Epithelial cell of esophagus (primary cell): Measurements from ENCODE around the gene COMT.

ENCODE experiments used
- DNase-seq: peaks from one replicate; pipeline ENCODE4 v3.0.0; 2010; ENCODE audit warnings: low read depth
- H3K4me3 ChIP-seq: 2 replicates; pipeline ENCODE4 v1.5.1; 2011; ENCODE audit warnings: mild to moderate bottlenecking, low read length, control low read depth
- CTCF ChIP-seq: IDR thresholded peaks from 2 replicates; pipeline ENCODE4 v1.5.1; 2011; ENCODE audit warnings: low read depth, mild to moderate bottlenecking, low read length, control low read depth, inconsistent platforms; ENCODE audit not compliant: insufficient read depth; ENCODE audit errors: missing control alignments

Gene COMT

DNA sequence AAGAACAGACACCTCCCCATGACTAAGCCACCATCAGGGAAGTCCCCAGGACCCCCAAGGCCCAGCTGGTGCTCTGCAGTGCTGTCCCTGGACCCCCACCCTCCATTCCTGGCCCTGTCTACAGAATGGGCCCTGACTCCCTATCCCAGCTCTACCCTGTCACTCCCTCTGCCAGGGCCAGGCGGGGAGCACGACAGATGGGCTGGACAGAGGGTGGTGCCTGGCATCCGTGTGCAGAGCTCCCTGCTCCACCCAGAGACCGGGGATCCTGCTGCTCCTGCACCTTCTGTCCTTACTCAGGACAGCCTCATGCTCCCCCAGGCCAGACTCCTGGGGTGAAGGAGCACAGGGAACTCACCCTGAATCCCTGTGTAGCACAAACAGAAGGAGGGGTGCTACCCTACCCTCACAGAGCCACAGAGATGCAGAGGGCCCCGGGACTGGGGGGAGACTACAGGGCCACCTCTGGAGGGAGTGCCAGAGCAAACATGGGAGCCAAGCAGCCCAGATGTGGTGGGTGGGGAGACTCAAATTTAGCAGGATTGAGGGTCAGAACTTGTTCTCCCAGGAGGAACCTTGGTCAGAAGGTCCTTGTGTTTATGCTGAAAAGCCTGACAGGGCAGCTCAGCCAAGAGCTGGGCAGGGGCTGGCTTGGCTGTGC, 73.1 kb downstream of the COMT start:
- TF ChIP-seq CTCF, result no peak
- DNase-seq, result no peak

GRCh38 chr22:20015187-20015625, 73.6 kb downstream of the COMT start:
- no peak for DNase-seq
- no peak overlapping the region for H3K4me3 ChIP-seq
- no peak for TF ChIP-seq CTCF

More for the DNA sequence above, 73.1 kb downstream of the COMT start:
- no peak overlapping the region for H3K4me3 ChIP-seq

DNA sequence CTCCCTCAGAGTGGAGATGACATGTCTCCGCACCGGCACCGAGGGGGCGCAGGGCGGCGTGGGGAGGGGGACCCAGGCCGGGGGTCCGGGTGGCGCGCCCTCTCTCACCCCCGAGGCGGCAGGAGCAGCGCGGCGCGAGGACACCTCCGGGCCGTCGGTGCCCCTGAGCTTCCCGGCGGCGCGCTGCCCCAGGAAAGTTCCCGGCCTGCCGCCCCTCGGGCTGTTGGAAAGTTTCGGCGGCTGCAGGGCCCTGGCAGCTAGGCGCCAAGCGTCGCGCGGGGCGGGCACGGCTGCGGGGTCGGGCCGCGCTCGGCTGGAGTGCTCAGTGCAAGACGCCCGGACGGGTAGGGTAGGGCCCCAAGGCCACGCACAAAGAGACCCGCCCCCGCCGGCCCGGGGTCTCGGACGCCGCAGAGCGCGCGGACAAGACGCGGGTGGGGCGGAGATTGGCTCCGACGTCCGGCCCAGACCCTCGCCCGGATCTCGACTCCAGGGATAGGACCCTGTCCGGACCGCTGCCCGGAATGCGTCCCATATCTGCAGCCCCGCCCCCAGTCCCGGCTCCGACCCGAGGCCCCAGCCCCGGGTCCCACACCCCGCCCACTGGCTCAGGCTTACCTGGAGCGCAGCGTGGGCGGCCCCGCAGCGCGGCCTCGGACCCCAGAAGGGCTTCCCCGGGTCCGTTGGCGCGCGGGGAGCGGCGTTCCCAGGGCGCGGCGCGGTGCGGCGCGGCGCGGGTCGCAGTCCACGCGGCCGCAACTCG, 74.6 kb downstream of the COMT start:
- no peak for DNase-seq
- peak overlapping the region; percentile 53 for H3K4me3 ChIP-seq
- TF ChIP-seq CTCF, result no peak

DNA sequence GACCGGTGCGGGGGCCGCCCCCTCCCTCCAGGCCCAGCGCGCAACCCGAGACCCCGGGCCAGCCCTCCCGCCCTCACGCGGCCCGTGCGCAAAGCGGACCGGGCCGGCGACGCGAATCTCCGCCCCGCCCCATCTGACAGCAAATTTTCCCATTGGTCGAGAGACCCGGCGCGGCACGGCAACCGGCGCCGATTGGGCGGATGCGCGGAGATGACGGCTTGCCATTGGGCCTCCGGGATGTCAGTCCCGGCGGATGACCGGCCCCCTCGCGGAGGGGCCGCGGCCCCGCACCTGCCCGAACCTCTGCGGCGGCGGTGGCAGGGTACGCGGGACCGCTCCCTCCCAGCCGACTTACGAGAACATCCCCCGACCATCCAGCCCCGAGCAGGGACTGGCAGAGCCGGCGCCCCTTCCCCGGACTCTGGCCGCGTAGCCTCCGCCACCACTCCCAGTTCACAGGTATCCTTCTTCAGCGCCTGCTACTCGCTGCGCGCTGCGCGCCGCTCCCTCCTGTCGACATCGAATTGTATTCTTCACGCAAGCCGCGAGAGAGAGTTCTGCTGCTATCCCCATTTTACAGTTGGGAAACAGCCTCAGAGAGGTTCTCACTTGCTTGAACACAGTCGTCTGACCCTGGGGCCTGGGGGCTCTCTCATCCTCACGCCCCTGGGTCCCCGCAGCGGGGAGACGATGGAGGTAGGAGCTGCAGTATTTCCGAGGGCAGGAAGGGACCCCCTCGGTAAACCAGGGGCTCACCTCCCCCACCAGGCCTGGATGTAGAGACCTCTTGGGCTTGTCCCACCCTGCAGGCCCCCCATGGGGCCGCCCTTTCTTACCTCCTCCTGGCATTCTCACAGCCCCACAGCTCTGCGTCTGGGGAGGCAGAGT, 75.4 kb downstream of the COMT start, which contains the start of gene ARVCF:
ARVCF (minus strand) TSS at position 90 of the 888 bp plus-strand sequence. CDS start 26,029 bp downstream, outside the sequence.
- no peak for TF ChIP-seq CTCF
- peak; percentile 93 for DNase-seq
- peak within 1 kb of the TSS; percentile 53 for H3K4me3 ChIP-seq

GRCh38 chr22:20017622-20017958, 76.0 kb downstream of the COMT start:
- DNase-seq, result no peak
- H3K4me3 ChIP-seq, result no peak overlapping the region
- TF ChIP-seq CTCF, result no peak

- TF ChIP-seq CTCF, result no peak
- no peak for DNase-seq
- no peak overlapping the region for H3K4me3 ChIP-seq
These were observed 76.4 kb downstream of the COMT start for GRCh38 chr22:20018001-20018400.
